ENCODE data around the gene RGP1.

- no peak for TF ChIP-seq POLR2A (IDR thresholded peaks at IDR 0.05)
- TF ChIP-seq EP300 (IDR thresholded peaks at IDR 0.05): no peak
- TF ChIP-seq CTCF (IDR thresholded peaks at IDR 0.05): no peak
Measured at GRCh38 chr9:35727676-35728040, 21.4 kb upstream of the RGP1 start.
